MM.1S (cell line): ENCODE measurements around the gene DDX28.
"Not testable (repeated sequence)": the region's sequence is repeated elsewhere in the genome, so short reads cannot be mapped to it uniquely, and the experiment has no call there.

Source experiments
- DNase-seq: peaks from one replicate; pipeline ENCODE4 v3.0.0-alpha.2; 2015
- H2AFZ ChIP-seq: fragments of 300-600 bp; sonication (generic); 2 replicates; pipeline ENCODE4 v1.6.0; 2016; ENCODE audit warnings: antibody characterized with exemption, low read length
- H3F3A ChIP-seq: fragments of 300-600 bp; sonication (generic); 2 replicates; pipeline ENCODE4 v1.6.1; 2016; ENCODE audit warnings: mild to moderate bottlenecking, antibody characterized with exemption, low read length, moderate library complexity, mixed read lengths; ENCODE audit not compliant: insufficient read depth
- H3K27ac ChIP-seq: fragments of 300-600 bp; sonication (generic); 2 replicates; pipeline ENCODE4 v1.5.1; 2016; ENCODE audit warnings: mild to moderate bottlenecking, low read length
- H3K27me3 ChIP-seq: fragments of 300-600 bp; sonication (generic); replicated peaks from 2 replicates; pipeline ENCODE4 v1.6.0; 2016; ENCODE audit warnings: low read length; ENCODE audit not compliant: insufficient read depth
- H3K36me3 ChIP-seq: fragments of 300-600 bp; sonication (generic); replicated peaks from 2 replicates; pipeline ENCODE4 v1.6.1; 2016; ENCODE audit warnings: mild to moderate bottlenecking, low read length, mixed read lengths; ENCODE audit not compliant: insufficient read depth
- H3K4me1 ChIP-seq: fragments of 300-600 bp; sonication (generic); 2 replicates; pipeline ENCODE4 v1.6.1; 2016; ENCODE audit warnings: low read length, mixed read lengths
- H3K4me2 ChIP-seq: fragments of 300-600 bp; sonication (generic); 2 replicates; pipeline ENCODE4 v1.6.0; 2016; ENCODE audit warnings: low read depth, low read length
- H3K4me3 ChIP-seq: fragments of 300-600 bp; sonication (generic); 2 replicates; pipeline ENCODE4 v1.5.1; 2016; ENCODE audit warnings: low read length, mixed read lengths
- H3K79me2 ChIP-seq: fragments of 300-600 bp; sonication (generic); 2 replicates; pipeline ENCODE4 v1.6.1; 2016; ENCODE audit warnings: mixed run types, low read length, mixed read lengths
- H3K9ac ChIP-seq: fragments of 300-600 bp; sonication (generic); 2 replicates; pipeline ENCODE4 v1.6.1; 2016; ENCODE audit warnings: low read length, mixed read lengths
- H3K9me2 ChIP-seq: fragments of 300-600 bp; sonication (generic); replicated peaks from 2 replicates; pipeline ENCODE4 v1.6.1; 2016; ENCODE audit warnings: mild to moderate bottlenecking, low read length, mixed read lengths; ENCODE audit not compliant: insufficient read depth
- H3K9me3 ChIP-seq: fragments of 300-600 bp; sonication (generic); replicated peaks from 2 replicates; pipeline ENCODE4 v1.6.1; 2016; ENCODE audit warnings: mild to moderate bottlenecking, low read length, mixed read lengths; ENCODE audit not compliant: insufficient read depth
- H4K20me1 ChIP-seq: fragments of 300-600 bp; sonication (generic); 2 replicates; pipeline ENCODE4 v1.6.1; 2016; ENCODE audit warnings: mild to moderate bottlenecking, low read length, moderate library complexity, mixed read lengths; ENCODE audit not compliant: insufficient read depth
- CTCF ChIP-seq: fragments of 300-600 bp; sonication (generic); IDR thresholded peaks from 2 replicates; pipeline ENCODE4 v1.5.1; 2016; ENCODE audit warnings: antibody characterized with exemption, low read length, mixed read lengths
- EZH2 ChIP-seq: fragments of 300-600 bp; sonication (generic); optimal IDR thresholded peaks from 2 replicates; pipeline ENCODE3; 2017; ENCODE audit warnings: low read depth, mild to moderate bottlenecking, antibody characterized with exemption, low read length, mixed read lengths
- EZH2phosphoT487 ChIP-seq: fragments of 300-600 bp; sonication (generic); IDR thresholded peaks from 2 replicates; pipeline ENCODE4 v1.6.1; 2018; ENCODE audit warnings: antibody characterized with exemption, low read length

The DDX28 gene

GRCh38 chr16:68019167-68019680 lies 3.8 kb downstream of the DDX28 start:
- H3K79me2 ChIP-seq: peaks cover 34% of the 10 kb centered on the region

GRCh38 chr16:68015681-68016080 lies 7.4 kb downstream of the DDX28 start, which contains the start of gene DPEP2NB:
Gene DPEP2NB, minus strand, starts transcription at chr16:68015911. Its CDS starts 141 bp downstream, at chr16:68015770.
- TF ChIP-seq CTCF: no peak
- TF ChIP-seq EZH2: no peak
- no peak for TF ChIP-seq EZH2phosphoT487
- no peaks in the 10 kb centered on the region for H3K79me2 ChIP-seq
- H3K4me2 ChIP-seq: no peak within 1 kb of the TSS

More at GRCh38 chr16:68019167-68019680, 3.8 kb downstream of the DDX28 start:
- peaks cover 9% of the 10 kb centered on the region; the same call in 1 of the 2 replicates for H3F3A ChIP-seq
- no peaks in the 10 kb centered on the region for H3K36me3 ChIP-seq
- H3K9ac ChIP-seq: no peak overlapping the region
- H3K4me1 ChIP-seq: 0 out of 2 replicates have a peak, but pooled peaks cover 5% of the 10 kb centered on the region
- no peaks in the 10 kb centered on the region for H3K9me3 ChIP-seq
- no peaks in the 10 kb centered on the region for H3K9me2 ChIP-seq
- H2AFZ ChIP-seq: no peak overlapping the region
- H3K4me2 ChIP-seq: no peak overlapping the region
- no peak overlapping the region for H3K27ac ChIP-seq
- no peak overlapping the region for H3K4me3 ChIP-seq
- H3K27me3 ChIP-seq: no peaks in the 10 kb centered on the region
- no peak for DNase-seq
- TF ChIP-seq CTCF: no peak
- no peak for TF ChIP-seq EZH2
- TF ChIP-seq EZH2phosphoT487: no peak
- H4K20me1 ChIP-seq: no peaks in the 10 kb centered on the region

GRCh38 chr16:68013440-68013839 lies 9.6 kb downstream of the DDX28 start:
- H2AFZ ChIP-seq: no peak overlapping the region
- no peak overlapping the region for H3K4me2 ChIP-seq
- H3K9ac ChIP-seq: no peak overlapping the region

More at GRCh38 chr16:68015681-68016080, 7.4 kb downstream of the DDX28 start, which contains the start of gene DPEP2NB:
- Histone ChIP-seq H3F3A (peaks cover 9% of the 10 kb centered on the region; the same call in 1 of the 2 replicates), H4K20me1 (no peaks in the 10 kb centered on the region), H3K9me3 (no peaks in the 10 kb centered on the region), H3K4me3 (no peak within 1 kb of the TSS), H3K27me3 (no peaks in the 10 kb centered on the region), H3K36me3 (no peaks in the 10 kb centered on the region), H3K27ac (no peak within 1 kb of the TSS), H3K9me2 (no peaks in the 10 kb centered on the region), H3K9ac (no peak within 1 kb of the TSS), H3K4me1 (no peaks in the 10 kb centered on the region), H2AFZ (no peak within 1 kb of the TSS)
- no peak for DNase-seq

GRCh38 chr16:68009872-68010271 lies 13.2 kb downstream of the DDX28 start:
- not testable (repeated sequence) for H3K4me1 ChIP-seq, H3K36me3 ChIP-seq, H3K79me2 ChIP-seq, H3K9ac ChIP-seq, H2AFZ ChIP-seq, H3K27ac ChIP-seq, DNase-seq, H3F3A ChIP-seq, H4K20me1 ChIP-seq, H3K4me2 ChIP-seq, H3K4me3 ChIP-seq, H3K27me3 ChIP-seq, H3K9me3 ChIP-seq, H3K9me2 ChIP-seq

More at GRCh38 chr16:68013440-68013839, 9.6 kb downstream of the DDX28 start:
- Histone ChIP-seq H4K20me1 (no peaks in the 10 kb centered on the region), H3K27ac (no peak overlapping the region), H3K4me3 (no peak overlapping the region), H3K36me3 (no peaks in the 10 kb centered on the region), H3K79me2 (no peaks in the 10 kb centered on the region), H3K9me2 (no peaks in the 10 kb centered on the region), H3K9me3 (no peaks in the 10 kb centered on the region), H3K4me1 (no peaks in the 10 kb centered on the region), H3K27me3 (no peaks in the 10 kb centered on the region), H3F3A (no peaks in the 10 kb centered on the region)
- no peak for DNase-seq
- TF ChIP-seq EZH2: no peak
- no peak for TF ChIP-seq CTCF
- no peak for TF ChIP-seq EZH2phosphoT487
